GM20000 (cell line): ENCODE measurements around the gene SPATA1.

ENCODE experiments used
- DNase-seq: peaks from one replicate; pipeline ENCODE4 v3.0.0; 2012; ENCODE audit warnings: low spot score
- TF ChIP-seq, protein P1 (sequence below): IDR thresholded peaks from 2 replicates; pipeline ENCODE4 v1.5.1; 2012; ENCODE audit warnings: mild to moderate bottlenecking, control low read depth; ENCODE audit errors: extremely low read depth, missing control alignments

SPATA1 gene

DNA sequence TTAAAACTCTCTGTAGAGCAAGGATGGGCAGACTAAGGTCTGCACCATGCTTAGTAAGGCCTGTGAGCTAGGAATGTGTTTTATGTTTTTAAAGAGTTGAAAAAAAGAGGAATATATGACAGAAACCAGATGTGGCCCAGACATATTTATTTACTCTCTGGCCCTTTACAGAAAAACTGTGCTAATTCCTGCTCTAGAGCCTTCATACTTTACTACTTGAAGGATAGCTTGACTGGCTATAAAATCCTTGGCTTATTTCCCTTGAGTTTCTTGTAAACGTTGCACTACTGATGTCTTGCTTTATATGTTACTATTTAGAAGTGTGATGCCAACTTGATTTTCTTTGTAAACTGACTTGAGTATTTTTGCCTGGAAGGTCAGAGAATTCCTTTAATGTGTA, 34.6 kb downstream of the SPATA1 start:
- TF ChIP-seq, protein P1, sequence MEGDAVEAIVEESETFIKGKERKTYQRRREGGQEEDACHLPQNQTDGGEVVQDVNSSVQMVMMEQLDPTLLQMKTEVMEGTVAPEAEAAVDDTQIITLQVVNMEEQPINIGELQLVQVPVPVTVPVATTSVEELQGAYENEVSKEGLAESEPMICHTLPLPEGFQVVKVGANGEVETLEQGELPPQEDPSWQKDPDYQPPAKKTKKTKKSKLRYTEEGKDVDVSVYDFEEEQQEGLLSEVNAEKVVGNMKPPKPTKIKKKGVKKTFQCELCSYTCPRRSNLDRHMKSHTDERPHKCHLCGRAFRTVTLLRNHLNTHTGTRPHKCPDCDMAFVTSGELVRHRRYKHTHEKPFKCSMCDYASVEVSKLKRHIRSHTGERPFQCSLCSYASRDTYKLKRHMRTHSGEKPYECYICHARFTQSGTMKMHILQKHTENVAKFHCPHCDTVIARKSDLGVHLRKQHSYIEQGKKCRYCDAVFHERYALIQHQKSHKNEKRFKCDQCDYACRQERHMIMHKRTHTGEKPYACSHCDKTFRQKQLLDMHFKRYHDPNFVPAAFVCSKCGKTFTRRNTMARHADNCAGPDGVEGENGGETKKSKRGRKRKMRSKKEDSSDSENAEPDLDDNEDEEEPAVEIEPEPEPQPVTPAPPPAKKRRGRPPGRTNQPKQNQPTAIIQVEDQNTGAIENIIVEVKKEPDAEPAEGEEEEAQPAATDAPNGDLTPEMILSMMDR: no peak
- DNase-seq: no peak

DNA sequence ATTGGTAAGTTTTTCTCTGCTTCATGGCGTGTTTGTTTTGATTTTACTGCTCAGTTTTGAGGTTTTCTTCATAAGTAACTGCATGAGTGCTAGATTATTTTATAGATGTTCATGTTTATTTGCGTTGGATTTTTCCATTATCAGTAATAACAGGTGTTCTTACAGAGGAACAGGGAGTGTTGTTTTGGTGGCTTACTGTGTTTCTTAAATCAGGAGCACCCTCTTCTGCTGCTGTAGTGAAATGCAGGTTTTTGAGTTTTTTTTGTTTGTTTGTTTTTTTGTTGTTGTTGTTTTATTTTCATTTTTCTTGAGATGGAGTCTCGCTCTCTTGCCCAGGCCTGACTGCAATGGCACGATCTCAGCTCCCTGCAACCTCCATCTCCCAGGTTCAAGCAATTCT, 35.5 kb downstream of the SPATA1 start:
- DNase-seq: no peak
- TF ChIP-seq, protein P1: no peak

DNA sequence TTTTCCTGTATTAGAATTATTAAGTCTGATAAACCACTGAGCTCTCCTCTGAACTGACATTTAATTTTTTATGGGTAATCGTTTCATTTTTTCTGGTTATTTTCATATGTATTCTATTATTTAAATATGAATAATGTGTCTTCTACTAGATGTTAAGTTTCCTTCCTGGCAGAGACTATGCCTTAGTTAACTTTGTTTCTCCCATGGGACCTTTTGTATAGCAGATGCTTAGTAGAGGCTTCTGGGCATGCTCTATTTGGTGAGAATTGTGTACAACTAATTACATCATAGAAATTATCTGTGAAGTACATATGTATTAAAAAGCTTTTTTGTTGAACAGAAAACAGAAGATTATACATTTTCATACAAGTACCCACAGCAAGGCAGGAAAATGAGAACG, 44.6 kb downstream of the SPATA1 start:
- DNase-seq: no peak
- TF ChIP-seq, protein P1: no peak

DNA sequence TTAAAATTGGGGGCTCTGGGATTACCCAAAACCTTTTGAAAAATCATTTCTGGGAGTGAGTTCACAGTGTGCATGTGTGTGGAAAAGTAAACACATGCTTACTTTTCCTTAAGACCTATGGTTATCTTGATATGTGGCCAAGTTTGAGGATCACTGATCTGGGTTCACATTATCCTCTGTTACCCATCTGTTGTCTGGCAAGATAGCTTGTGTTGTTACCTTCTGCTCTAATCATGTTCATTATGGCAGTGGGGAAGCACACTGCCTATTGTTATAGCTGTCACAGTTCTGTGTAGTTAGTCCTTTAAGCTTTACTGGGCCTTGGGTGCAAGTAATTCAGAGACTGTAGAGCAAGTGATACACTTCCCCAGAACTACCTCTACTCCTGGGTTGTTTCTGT, 63.0 kb downstream of the SPATA1 start:
- TF ChIP-seq, protein P1: no peak
- no peak for DNase-seq

DNA sequence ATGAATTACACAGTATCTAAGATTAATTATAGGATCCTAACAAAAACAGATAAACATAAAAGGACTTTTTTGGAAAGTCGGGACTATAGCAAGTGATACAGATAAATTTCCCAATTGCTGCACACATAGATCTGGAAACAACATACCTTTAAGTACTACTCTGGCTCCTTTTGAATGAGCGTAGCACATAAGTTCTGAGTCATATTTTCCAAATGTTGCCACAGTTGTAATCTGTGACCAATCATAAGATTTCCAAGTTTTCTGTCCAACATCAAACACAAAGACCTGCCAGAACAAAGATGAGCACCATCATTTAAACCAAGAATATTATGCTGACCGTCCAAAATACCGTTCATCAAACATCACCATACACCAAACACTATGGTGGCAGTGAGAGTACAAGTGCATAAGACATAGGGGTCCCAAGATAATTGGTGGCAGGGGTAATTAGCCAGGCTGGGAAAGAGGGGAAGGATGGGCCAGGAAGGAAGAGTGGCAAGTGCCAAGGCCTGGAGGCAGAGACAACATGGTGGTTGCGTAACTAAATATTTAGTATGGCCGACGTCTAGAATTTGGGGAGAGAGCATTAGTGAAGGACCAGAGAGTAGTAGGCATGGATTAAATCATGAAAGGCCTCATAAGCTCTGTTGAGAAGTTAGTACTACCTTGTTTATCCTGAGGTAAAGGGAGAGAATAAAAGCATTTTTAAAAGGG, 64.4 kb downstream of the SPATA1 start:
- DNase-seq: no peak
- TF ChIP-seq, protein P1: no peak

DNA sequence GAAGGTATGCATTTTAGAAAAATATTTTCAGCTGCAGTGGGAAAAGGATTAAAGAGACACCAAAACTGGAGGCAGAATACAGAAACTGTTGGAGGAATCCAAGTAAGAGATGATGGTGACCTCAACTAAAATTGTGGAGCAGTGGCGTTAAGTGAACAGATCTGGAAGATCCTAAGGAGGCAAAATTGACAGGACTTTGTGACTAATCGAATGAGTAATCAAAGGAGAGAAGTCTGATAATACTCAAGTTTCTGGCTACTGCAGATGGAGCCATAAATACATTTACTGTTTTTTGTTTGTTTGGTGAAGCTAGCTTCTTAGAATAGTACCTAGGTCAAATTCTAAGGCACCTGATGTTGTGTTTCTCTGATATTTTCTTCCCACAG, 65.0 kb downstream of the SPATA1 start:
- TF ChIP-seq, protein P1: no peak
- DNase-seq: no peak

DNA sequence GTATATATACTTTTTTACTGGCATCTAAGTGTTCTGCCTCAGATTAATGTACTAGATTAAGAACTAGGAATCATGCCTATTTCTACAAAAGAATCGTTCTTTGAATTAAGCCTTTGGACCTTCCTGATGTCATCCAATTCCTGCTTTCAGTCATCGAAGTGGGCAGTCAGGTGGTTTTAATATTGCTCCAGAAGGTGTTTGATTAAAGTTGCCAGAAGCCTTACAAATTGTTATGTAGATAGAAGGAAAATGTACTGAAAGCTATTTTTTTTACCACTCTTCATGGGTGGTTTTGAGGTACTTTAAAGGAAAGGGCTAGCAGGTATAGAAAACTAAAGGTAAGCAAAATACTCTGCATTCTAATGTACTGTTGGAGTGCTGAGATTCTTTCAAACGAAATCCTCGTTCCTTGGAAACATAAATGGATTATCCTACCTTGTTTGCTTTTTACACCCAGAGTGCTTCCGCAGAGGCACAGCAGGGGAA, 67.3 kb downstream of the SPATA1 start:
- TF ChIP-seq, protein P1: no peak
- peak; percentile 23 for DNase-seq
